Measurements from ENCODE around the gene PEA15. TPM values are rescaled to one million over a fixed set of nuclear protein-coding genes. Genes with fewer than 3 reads are reported as not detected.
A peak's percentile ranks its signal among the peaks of the same experiment; 100 is the strongest.

PEA15 gene
- total RNA-seq, 1 donor from 2014 or later: 206 TPM

GRCh38 chr1:160178731-160179130 lies 26.5 kb upstream of the PEA15 start:
- no peak for DNase-seq (ENCODE audit: extremely low read depth, low read depth, low spot score)

GRCh38 chr1:160179336-160179735 lies 25.8 kb upstream of the PEA15 start:
- DNase-seq (ENCODE audit: extremely low read depth, low read depth, low spot score): no peak

DNA sequence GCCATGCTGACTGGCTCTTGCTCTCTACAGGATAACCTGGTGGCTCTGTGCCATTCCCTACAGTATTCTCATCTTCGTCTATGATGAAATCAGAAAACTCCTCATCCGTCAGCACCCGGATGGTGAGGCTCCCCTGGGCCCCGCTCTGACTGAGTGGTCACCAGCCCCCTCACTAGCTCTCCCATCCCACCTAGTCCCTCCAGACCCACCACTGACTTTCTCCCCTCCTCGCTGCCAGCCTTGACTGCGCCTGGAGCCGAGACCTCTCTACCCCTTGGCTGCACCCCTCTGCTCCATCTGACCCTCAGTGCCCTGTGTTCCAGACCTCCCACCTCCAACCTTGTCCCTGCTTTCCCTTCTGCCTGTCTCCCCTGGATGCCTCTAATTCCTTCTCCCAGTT lies 18.9 kb upstream of the PEA15 start:
- DNase-seq (ENCODE audit: extremely low read depth, low read depth, low spot score): no peak

DNA sequence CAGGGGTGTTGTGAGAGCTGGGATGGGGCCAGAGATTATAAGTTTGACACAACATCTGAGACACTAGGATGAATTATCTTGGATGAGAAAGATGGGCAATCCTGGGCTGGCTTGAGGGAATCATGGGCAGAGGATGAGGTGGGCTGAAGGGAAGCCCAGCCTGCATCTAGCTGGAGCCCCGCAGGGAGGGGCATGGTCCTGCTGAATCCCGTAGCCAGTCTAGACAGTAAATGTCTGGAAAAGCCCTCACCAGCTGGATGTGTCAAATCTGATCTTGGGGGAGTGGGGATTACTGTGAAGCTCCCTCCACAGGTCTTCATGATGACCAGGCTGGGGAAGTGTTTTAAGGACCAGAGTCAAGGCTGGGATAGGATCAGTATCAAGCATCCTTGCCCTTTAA lies 18.5 kb upstream of the PEA15 start:
- DNase-seq (ENCODE audit: extremely low read depth, low read depth, low spot score): no peak

DNA sequence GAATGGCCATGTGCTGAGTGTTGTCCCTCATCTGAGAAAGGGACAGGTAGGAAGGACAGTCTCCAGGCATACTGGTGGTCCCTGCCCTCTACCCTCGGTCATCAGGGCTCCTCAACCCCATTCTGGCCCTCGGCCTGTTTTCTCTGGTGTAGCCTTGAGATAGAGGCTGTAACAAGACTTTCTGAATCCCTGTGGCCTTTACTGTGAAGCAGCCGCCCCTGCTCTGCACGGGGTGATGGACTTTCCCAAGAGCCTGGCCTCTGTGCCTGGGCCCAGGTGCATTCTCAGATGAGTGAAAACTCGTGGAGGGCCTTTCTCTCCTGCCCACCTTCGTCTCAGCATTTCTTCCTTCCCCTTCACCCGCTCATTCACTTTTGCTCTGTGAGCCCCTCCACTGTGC lies 17.8 kb upstream of the PEA15 start:
- DNase-seq (ENCODE audit: extremely low read depth, low read depth, low spot score): no peak

DNA sequence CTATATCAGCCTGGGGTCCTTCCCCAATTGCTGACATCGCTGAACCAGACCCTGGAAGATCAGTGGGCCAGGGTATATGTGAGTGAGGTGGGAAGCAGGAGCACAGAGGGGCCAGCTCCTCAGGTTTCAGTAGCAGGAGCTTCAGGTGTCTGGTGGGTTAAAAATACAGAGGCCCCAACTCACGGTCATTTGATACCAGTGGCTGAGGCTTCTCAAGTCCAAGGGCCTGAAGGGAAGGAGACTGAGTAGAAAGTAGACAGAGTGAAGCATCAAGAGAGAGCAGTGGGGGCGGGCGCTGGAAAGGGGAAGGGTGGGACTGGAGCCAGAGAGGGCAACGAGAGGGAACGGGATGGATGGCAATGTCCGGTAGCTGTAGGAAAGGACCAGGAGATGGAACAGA lies 16.8 kb upstream of the PEA15 start:
- no peak for DNase-seq (ENCODE audit: extremely low read depth, low read depth, low spot score)

DNA sequence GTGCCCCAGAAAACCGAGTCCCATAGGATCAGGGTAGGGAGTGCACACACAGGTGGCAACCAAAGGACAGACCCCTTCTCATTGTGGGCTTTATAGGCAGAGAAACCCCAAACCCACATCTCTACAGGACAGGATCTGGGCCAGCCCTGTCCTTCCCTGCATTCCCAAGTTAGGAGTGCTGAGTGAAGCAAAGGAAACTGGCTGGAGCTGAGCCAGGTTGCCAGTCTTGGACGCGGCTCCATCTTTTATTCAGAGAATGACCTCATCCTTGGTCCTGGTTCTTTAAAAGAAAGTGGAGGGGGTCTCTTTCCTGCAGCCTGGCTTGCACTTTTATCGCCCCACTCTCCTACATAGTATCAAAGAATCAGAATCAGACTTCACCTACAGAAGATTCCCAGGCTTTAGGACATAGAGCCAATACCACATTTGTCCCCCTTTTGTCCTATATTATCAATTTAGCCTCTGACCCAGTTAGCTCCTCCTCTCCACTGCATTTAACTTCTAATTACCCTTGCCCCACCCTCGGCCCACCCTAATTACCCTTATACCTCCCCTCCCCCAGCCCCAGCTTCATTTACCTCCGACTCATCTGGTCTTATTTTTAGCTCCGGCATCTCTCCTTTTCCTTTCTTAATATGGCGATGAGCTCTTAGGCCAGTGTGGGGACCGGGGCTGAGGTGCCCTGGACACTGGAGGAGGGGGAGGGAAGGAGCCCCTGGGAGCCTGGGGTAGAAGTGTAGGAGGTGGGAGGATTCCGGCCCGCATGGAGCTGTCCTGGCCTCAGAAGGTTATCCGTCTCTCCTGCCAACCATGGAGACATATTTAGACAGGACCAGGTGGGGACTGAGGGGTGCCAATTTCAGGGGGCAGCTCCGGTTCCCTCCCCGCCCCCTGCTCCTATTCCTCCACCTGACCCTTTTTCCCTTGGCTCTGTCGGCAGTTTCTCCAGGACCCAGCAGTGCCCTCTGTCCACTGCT lies 15.2 kb upstream of the PEA15 start, which contains the start of gene CASQ1:
Gene CASQ1 (plus strand): TSS at position 927 of the 977 bp plus-strand sequence. CDS start 177 bp downstream, outside the sequence.
- DNase-seq (ENCODE audit: extremely low read depth, low read depth, low spot score): no peak

DNA sequence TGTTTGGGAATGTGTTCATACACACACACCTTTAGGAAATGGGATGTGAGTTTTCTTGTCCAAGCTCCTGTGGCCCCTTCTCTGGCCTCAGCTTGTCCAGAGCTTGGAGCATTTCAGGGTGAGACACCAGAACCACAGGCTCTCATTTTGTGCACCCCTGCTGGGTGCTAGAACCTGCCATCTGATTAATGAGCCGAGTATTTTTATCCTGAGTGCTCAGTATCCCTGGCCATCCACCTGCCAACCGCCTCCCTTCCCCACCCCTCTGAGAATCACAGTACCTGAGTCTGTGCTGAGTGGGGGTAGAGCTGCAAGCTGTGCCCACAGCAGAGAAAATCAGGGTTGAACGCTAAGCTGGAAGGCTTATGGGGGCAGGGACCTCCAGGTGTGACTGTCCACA lies 13.4 kb upstream of the PEA15 start:
- DNase-seq (ENCODE audit: extremely low read depth, low read depth, low spot score): no peak

GRCh38 chr1:160192234-160192633 lies 12.9 kb upstream of the PEA15 start:
- no peak for DNase-seq (ENCODE audit: extremely low read depth, low read depth, low spot score)

DNA sequence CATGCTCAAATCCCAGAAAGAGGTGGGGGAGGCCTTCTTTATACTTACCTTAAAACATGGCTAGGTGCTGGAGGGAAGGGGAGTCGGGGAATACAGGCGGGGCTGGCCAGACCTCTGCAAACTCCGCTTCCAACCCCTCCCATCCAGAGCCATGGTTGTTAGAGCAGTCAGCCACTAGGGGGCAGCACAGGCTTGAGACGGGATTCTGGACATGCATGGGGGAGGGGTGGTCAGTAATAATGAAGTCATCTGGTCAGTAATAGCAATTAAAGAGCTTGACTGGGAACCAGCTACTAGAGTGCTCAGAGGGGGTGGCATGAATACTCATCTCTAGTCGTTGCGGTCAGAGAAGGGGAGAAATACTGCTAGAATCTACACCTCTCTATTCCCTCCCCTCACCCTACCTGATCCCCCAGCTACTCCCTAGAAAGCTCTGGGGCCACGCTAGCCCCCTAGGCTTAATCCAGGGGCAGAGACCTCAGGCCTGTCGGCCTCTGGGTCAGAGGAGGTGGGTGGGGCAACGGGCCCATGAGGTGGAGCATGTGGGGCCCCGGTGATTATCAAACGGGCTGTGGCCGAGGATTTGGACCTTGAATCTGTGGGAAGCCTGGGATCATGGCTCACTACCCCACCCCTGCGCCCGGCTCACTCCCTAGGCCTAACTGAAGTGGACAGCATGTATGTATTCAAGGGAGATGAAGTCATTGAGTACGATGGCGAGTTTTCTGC lies 11.9 kb upstream of the PEA15 start:
- DNase-seq (ENCODE audit: extremely low read depth, low read depth, low spot score): peak; percentile 64

- DNase-seq (ENCODE audit: extremely low read depth, low read depth, low spot score): no peak
These were observed 11.1 kb upstream of the PEA15 start for GRCh38 chr1:160193832-160194736.

- no peak for DNase-seq (ENCODE audit: extremely low read depth, low read depth, low spot score)
These were observed 10.5 kb upstream of the PEA15 start for GRCh38 chr1:160194737-160195059.

DNA sequence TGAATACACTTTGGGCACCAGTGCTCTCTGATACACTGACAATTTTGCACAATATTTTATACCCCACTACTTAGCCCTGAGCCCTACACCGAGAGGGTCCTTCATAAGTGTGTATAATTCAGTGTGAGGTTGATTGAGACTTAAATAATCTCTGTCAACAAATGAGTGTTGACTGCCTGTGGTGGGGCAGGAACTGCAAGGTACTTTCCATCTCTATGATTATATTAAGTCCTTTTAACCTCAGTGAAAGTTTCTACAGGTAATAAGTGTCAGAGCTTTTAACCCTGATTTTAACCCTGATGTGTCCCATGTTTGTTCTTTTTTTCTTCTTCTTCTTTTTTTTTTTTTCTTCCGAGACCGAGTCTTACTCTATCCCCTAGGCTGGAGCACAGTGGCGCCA lies 9.0 kb upstream of the PEA15 start:
- no peak for DNase-seq (ENCODE audit: extremely low read depth, low read depth, low spot score)

GRCh38 chr1:160197231-160197630 lies 8.0 kb upstream of the PEA15 start:
- no peak for DNase-seq (ENCODE audit: extremely low read depth, low read depth, low spot score)

- no peak for DNase-seq (ENCODE audit: extremely low read depth, low read depth, low spot score)
These were observed 4.4 kb upstream of the PEA15 start for GRCh38 chr1:160200786-160201185.

GRCh38 chr1:160204526-160205241 lies 500 bp upstream of the PEA15 start:
- no peak for DNase-seq (ENCODE audit: extremely low read depth, low read depth, low spot score)

GRCh38 chr1:160206036-160206389 lies 829 bp downstream of the PEA15 start:
- no peak for DNase-seq (ENCODE audit: extremely low read depth, low read depth, low spot score)

- no peak for DNase-seq (ENCODE audit: extremely low read depth, low read depth, low spot score)
These were observed 1.4 kb downstream of the PEA15 start for GRCh38 chr1:160206421-160207117.

DNA sequence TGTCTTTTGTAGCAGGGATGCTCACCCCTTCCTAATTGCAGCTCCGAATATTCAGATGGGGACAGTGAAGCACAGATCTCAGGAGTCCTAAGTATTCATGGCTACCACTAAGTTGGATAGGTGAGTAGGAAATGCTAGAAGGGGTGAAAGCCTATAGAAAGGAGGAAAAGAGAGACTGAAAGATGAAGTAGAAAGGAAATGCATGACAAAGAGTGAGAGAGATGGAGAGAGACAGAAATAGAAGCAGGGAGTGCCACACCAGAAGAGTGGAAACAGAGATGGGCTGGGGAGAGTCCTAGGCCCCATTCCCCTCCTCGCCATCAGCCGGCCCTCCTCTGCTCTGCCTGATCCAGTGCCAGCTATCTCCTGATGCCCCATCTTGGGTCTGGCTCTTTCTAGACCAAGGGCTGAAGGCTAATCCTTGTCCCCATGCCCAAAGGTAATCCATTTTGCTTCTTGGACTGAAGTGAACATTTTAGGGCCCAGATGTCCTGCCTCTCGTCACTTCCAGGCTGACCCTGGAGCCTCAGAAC lies 2.0 kb downstream of the PEA15 start:
- DNase-seq (ENCODE audit: extremely low read depth, low read depth, low spot score): no peak
